Left ventricle myocardium inferior (tissue), 1 donor: ENCODE data around the gene SLC22A5. TPM values are rescaled to one million over a fixed set of nuclear protein-coding genes. Genes with fewer than 3 reads are reported as not detected.

Source experiments
- DNase-seq: peaks from one replicate; pipeline ENCODE4 v3.0.0-alpha.2; 2020
- H3K27ac ChIP-seq: fragments of 200-600 bp; replicated peaks from 2 replicates; pipeline ENCODE4 v1.8.0; 2021
- H3K27me3 ChIP-seq: fragments of 200-600 bp; 2 replicates; pipeline ENCODE4 v1.8.0; 2021; ENCODE audit warnings: low read depth
- H3K36me3 ChIP-seq: fragments of 200-600 bp; 2 replicates; pipeline ENCODE4 v1.8.0; 2021
- H3K4me1 ChIP-seq: fragments of 200-600 bp; 2 replicates; pipeline ENCODE4 v1.8.0; 2021
- H3K4me3 ChIP-seq: fragments of 200-600 bp; 2 replicates; pipeline ENCODE4 v1.8.0; 2021; ENCODE audit warnings: mild to moderate bottlenecking, moderate library complexity
- H3K9me3 ChIP-seq: fragments of 200-600 bp; replicated peaks from 2 replicates; pipeline ENCODE4 v1.8.0; 2021
- CTCF ChIP-seq: fragments of 200-600 bp; IDR thresholded peaks from 2 replicates; pipeline ENCODE4 v1.8.0; 2021; ENCODE audit warnings: antibody characterized with exemption, mild to moderate bottlenecking, borderline replicate concordance
- intact Hi-C: fragments of 100-400 bp; cut with micrococcal nuclease; formaldehyde crosslinking; loops from one replicate; pipeline ENCODE4 v1.11.0; 2022
- total RNA-seq: library from RNA; stranded (reverse); fragmentation: NEBNext Ultra II Directional; extraction: Animal tissue kit (Norgen Biotek cat#: 25700); gene quantifications from one replicate; pipeline ENCODE4 v1.2.1, GENCODE V29; 2021
- donor health status: DM: no; HTN: yes; CAD: no; lungs with severe emphysema.

SLC22A5 gene
- total RNA-seq, 1 donor from 2014 or later: 20.8 TPM

- intact Hi-C loops: no loop called here
Measured at GRCh38 chr5:132355140-132355765, 14.3 kb upstream of the SLC22A5 start.

GRCh38 chr5:132358775-132359174, 10.7 kb upstream of the SLC22A5 start:
- no peak for TF ChIP-seq CTCF
- no peaks in the 10 kb centered on the region for H3K9me3 ChIP-seq
- peaks cover 54% of the 10 kb centered on the region for H3K4me1 ChIP-seq
- intact Hi-C loops: no loop called here
- no peaks in the 10 kb centered on the region for H3K36me3 ChIP-seq
- no peak overlapping the region for H3K4me3 ChIP-seq
- DNase-seq: no peak
- no peaks in the 10 kb centered on the region for H3K27me3 ChIP-seq
- peak overlapping the region; percentile 78 for H3K27ac ChIP-seq

More at GRCh38 chr5:132355140-132355765, 14.3 kb upstream of the SLC22A5 start:
- no peak overlapping the region for H3K27ac ChIP-seq
- H3K36me3 ChIP-seq: no peaks in the 10 kb centered on the region
- DNase-seq: no peak
- peaks cover 53% of the 10 kb centered on the region for H3K4me1 ChIP-seq
- H3K27me3 ChIP-seq: no peaks in the 10 kb centered on the region
- H3K4me3 ChIP-seq: no peak overlapping the region
- no peaks in the 10 kb centered on the region for H3K9me3 ChIP-seq
- no peak for TF ChIP-seq CTCF

DNA sequence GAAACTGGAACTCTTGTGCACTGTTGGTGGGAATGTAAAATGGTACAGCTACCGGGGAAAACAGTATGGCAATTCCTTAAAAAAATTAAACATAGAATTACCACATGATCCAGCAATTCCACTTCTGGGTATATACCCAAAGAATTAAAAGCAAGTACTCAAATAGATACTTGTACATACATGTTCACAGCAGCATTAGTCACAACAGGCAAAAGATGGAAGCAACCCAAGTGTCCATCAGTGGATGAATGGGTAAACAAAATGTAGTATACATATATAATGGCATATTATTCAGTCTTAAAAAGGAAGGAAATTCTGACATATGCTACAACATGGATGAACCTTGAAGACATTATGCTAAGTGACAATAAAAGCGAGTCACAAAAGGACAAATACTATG, 7.4 kb upstream of the SLC22A5 start:
- H3K27me3 ChIP-seq: no peaks in the 10 kb centered on the region
- no peak for DNase-seq
- H3K4me3 ChIP-seq: no peak overlapping the region
- no peaks in the 10 kb centered on the region for H3K36me3 ChIP-seq
- intact Hi-C loops: no loop called here
- H3K9me3 ChIP-seq: no peaks in the 10 kb centered on the region
- H3K27ac ChIP-seq: peak overlapping the region; percentile 89
- no peak for TF ChIP-seq CTCF
- H3K4me1 ChIP-seq: peaks cover 50% of the 10 kb centered on the region

DNA sequence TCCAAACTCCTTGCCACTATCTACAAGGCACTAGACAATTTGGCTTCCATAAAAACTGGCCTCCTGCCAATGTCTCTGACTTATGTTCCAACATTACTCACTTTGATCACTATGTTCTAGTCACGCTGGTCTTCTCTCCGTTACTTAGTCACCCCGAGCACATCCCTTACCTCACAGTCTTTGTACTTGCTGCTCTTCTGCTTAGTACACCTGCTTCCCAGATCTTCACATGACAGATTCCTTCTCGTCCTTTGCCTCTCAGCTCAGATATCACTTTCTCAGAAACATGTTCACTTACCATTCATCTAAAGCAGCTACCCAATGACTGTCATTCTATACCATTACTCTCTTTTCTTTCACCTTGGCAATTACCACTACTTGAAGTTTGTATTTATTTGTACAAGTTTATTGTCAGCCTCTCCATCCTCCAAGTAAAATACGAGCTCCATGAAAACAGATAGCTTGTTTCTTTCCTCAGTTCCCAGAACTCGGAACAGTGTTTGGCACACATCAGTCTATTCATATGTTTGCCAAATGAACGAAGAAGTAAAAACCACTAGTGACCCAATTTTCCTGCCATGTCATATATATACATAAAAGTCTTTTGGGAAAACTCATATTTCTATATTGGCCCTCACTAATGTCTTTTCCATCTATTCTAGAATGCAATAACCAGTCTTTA, 5.9 kb upstream of the SLC22A5 start:
- peak overlapping the region; percentile 2 for H3K4me3 ChIP-seq
- H3K4me1 ChIP-seq: peaks cover 48% of the 10 kb centered on the region
- no peak for TF ChIP-seq CTCF
- DNase-seq: no peak
- intact Hi-C loops: no loop called here
- H3K27me3 ChIP-seq: no peaks in the 10 kb centered on the region
- no peaks in the 10 kb centered on the region for H3K36me3 ChIP-seq
- peak overlapping the region; percentile 89 for H3K27ac ChIP-seq
- no peaks in the 10 kb centered on the region for H3K9me3 ChIP-seq

- peaks cover 47% of the 10 kb centered on the region for H3K4me1 ChIP-seq
- H3K4me3 ChIP-seq: peak overlapping the region; percentile 2
- intact Hi-C loops: no loop called here
Measured at GRCh38 chr5:132364319-132364718, 5.2 kb upstream of the SLC22A5 start.

More at GRCh38 chr5:132364319-132364718, 5.2 kb upstream of the SLC22A5 start:
- TF ChIP-seq CTCF: no peak
- no peaks in the 10 kb centered on the region for H3K27me3 ChIP-seq
- no peaks in the 10 kb centered on the region for H3K36me3 ChIP-seq
- peak overlapping the region; percentile 89 for H3K27ac ChIP-seq
- DNase-seq: no peak
- H3K9me3 ChIP-seq: no peaks in the 10 kb centered on the region
